ENCODE measurements around the gene GABRA4. TPM values are rescaled to one million over a fixed set of nuclear protein-coding genes. Genes with fewer than 3 reads are reported as not detected.

The GABRA4 gene
- total RNA-seq, 6 donors from 2014 or later = not detected

GRCh38 chr4:46908148-46908547 lies 85.2 kb downstream of the GABRA4 start:
- WGBS, 2 donors = 80 to 82% methylated on average over 4 of the region's 4 CpGs
- ATAC-seq (ENCODE audit: low FRiP score in 2 of 2) (no peak), DNase-seq (no peak)
- Histone ChIP-seq H3K36me3 (no peaks in the 10 kb centered on the region), H3K4me1 (no peaks in the 10 kb centered on the region), H3K9me3 (no peaks in the 10 kb centered on the region), H3K27me3 (no peaks in the 10 kb centered on the region), H3K27ac (no peak overlapping the region), H3K4me3 (no peak overlapping the region)
- no peak for TF ChIP-seq POLR2AphosphoS5 (IDR thresholded peaks at IDR 0.05)

GRCh38 chr4:46900082-46900481 lies 93.3 kb downstream of the GABRA4 start:
- no peaks in the 10 kb centered on the region for H3K36me3 ChIP-seq
- no peaks in the 10 kb centered on the region for H3K27me3 ChIP-seq
- no peak for TF ChIP-seq POLR2A (IDR thresholded peaks at IDR 0.05)
- TF ChIP-seq CTCF (IDR thresholded peaks at IDR 0.05) = no peak
- TF ChIP-seq EP300 (IDR thresholded peaks at IDR 0.05) = no peak
- no peak for TF ChIP-seq POLR2AphosphoS5 (IDR thresholded peaks at IDR 0.05)
- no peaks in the 10 kb centered on the region for H3K9me3 ChIP-seq
- no peak for DNase-seq
- no peak overlapping the region for H3K4me3 ChIP-seq
- no peaks in the 10 kb centered on the region for H3K4me1 ChIP-seq
- no peak for ATAC-seq (ENCODE audit: low FRiP score in 2 of 2)
- 70 to 75% methylated on average over 1 of the region's 1 CpG for WGBS, 2 donors
- no peak overlapping the region for H3K27ac ChIP-seq

GRCh38 chr4:46894826-46895225 lies 98.6 kb downstream of the GABRA4 start:
- no peak overlapping the region for H3K4me3 ChIP-seq
- WGBS, 2 donors = 20 to 28% methylated on average over 5 of the region's 5 CpGs
- no peaks in the 10 kb centered on the region for H3K9me3 ChIP-seq
- no peaks in the 10 kb centered on the region for H3K36me3 ChIP-seq
- H3K27ac ChIP-seq = no peak overlapping the region
- DNase-seq = no peak
- no peaks in the 10 kb centered on the region for H3K4me1 ChIP-seq
- H3K27me3 ChIP-seq = no peaks in the 10 kb centered on the region
- no peak for TF ChIP-seq POLR2A (IDR thresholded peaks at IDR 0.05)
- no peak for TF ChIP-seq CTCF (IDR thresholded peaks at IDR 0.05)
- no peak for TF ChIP-seq EP300 (IDR thresholded peaks at IDR 0.05)
- no peak for TF ChIP-seq POLR2AphosphoS5 (IDR thresholded peaks at IDR 0.05)
- ATAC-seq (ENCODE audit: low FRiP score in 2 of 2) = no peak

- Histone ChIP-seq H3K36me3 (no peaks in the 10 kb centered on the region), H3K27me3 (no peaks in the 10 kb centered on the region), H3K9me3 (no peaks in the 10 kb centered on the region), H3K4me1 (no peaks in the 10 kb centered on the region), H3K27ac (no peak overlapping the region), H3K4me3 (no peak overlapping the region)
- TF ChIP-seq POLR2AphosphoS5 (IDR thresholded peaks at IDR 0.05) (no peak), CTCF (IDR thresholded peaks at IDR 0.05) (no peak), POLR2A (IDR thresholded peaks at IDR 0.05) (no peak), EP300 (IDR thresholded peaks at IDR 0.05) (no peak)
- ATAC-seq (ENCODE audit: low FRiP score in 2 of 2) (no peak), DNase-seq (no peak)
- WGBS, 2 donors = 57 to 63% methylated on average over 2 of the region's 2 CpGs
These were observed 103.3 kb downstream of the GABRA4 start for GRCh38 chr4:46890056-46890455.

- TF ChIP-seq POLR2AphosphoS5 (IDR thresholded peaks at IDR 0.05) (no peak), CTCF (IDR thresholded peaks at IDR 0.05) (no peak), POLR2A (IDR thresholded peaks at IDR 0.05) (no peak), EP300 (IDR thresholded peaks at IDR 0.05) (no peak)
- WGBS, 2 donors = 46 to 49% methylated on average over 2 of the region's 2 CpGs
- no peaks in the 10 kb centered on the region for H3K36me3 ChIP-seq
- ATAC-seq (ENCODE audit: low FRiP score in 2 of 2) = no peak
- H3K9me3 ChIP-seq = no peaks in the 10 kb centered on the region
- H3K4me1 ChIP-seq = no peaks in the 10 kb centered on the region
- no peaks in the 10 kb centered on the region for H3K27me3 ChIP-seq
- H3K4me3 ChIP-seq = no peak overlapping the region
- no peak for DNase-seq
- H3K27ac ChIP-seq = no peak overlapping the region
These were observed 104.0 kb downstream of the GABRA4 start for GRCh38 chr4:46889410-46889809.

Measured in upper lobe of left lung (tissue), 6 donors.